ENCODE data around the gene ERG.

Gene ERG

GRCh38 chr21:38430401-38430984, 67.8 kb downstream of the ERG start:
- in situ Hi-C loops (cut with HindIII; ENCODE audit: low sequenced_read_pairs) = no loop called here
- TF ChIP-seq CTCF (IDR thresholded peaks at IDR 0.05; ENCODE audit: low read depth, low read length, missing control alignments) = no peak
- no peak for DNase-seq (ENCODE audit: low read depth)
- no peak overlapping the region for H3K4me3 ChIP-seq (ENCODE audit: low read depth, low read length)

- TF ChIP-seq CTCF (IDR thresholded peaks at IDR 0.05; ENCODE audit: low read depth, low read length, missing control alignments) = no peak
- DNase-seq (ENCODE audit: low read depth) = no peak
- in situ Hi-C loops (cut with HindIII; ENCODE audit: low sequenced_read_pairs) = no loop called here
- no peak overlapping the region for H3K4me3 ChIP-seq (ENCODE audit: low read depth, low read length)
Measured at GRCh38 chr21:38429011-38429410, 69.3 kb downstream of the ERG start.

- no peak overlapping the region for H3K4me3 ChIP-seq (ENCODE audit: low read depth, low read length)
- no peak for DNase-seq (ENCODE audit: low read depth)
- no peak for TF ChIP-seq CTCF (IDR thresholded peaks at IDR 0.05; ENCODE audit: low read depth, low read length, missing control alignments)
- in situ Hi-C loops (cut with HindIII; ENCODE audit: low sequenced_read_pairs) = no loop called here
Measured at GRCh38 chr21:38428211-38428610, 70.1 kb downstream of the ERG start.

DNA sequence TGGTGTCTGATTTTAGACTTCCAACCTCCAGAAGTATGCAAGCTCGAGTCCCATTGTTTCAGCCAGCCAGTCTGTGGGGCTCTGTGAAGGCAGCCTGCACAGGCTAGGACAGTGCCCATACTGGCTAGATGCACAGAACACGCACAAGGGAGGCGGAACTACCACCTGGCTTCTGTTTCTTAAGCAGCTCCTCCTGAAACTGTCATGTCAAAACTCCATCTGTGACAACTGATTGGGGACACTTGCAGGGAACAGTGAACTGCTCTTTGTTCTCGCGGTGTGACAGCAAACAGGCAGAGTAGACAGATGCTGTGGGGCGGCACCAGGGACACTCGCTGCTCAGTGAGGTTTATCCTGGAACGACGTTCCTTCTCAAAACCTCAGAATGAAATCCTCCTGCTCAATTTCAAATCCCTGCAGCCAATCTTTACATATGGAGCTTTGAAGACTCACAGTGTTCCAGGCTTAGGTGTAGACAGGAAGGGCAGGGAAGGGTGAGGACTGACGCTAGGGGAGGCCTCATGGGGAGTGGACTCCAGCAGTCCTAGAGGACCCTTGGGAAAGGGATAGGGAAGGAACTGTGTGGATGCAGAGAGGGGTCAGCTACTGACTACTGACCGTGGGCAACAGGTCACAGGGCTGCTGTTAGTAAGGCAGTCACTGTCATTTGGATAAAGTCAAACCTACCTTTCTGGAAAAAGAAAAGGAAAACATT, 73.8 kb downstream of the ERG start:
- DNase-seq (ENCODE audit: low read depth) = no peak

DNA sequence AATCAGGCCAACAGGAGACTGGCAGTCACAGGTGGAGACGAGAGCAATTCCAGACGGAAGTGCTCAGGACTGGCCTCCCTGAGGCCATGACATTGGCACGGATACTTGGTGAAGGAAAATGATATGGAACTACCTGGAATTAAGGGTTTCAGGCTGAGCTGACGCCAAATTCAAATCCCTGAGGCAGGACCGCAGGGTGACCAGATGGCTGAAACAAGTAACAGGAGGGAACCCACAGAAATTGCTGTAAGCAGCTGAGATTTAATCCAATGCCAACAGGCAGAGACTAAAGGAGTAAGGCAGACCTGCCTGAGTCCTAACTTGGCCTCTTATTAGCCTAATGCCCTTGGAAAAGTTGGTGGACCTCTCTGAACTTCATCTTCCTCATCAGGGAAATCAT, 76.2 kb downstream of the ERG start:
- TF ChIP-seq CTCF (IDR thresholded peaks at IDR 0.05; ENCODE audit: low read depth, low read length, missing control alignments) = no peak
- in situ Hi-C loops (cut with HindIII; ENCODE audit: low sequenced_read_pairs) = no loop called here
- H3K4me3 ChIP-seq (ENCODE audit: low read depth, low read length) = no peak overlapping the region
- DNase-seq (ENCODE audit: low read depth) = no peak

More for the DNA sequence above, 73.8 kb downstream of the ERG start:
- TF ChIP-seq CTCF (IDR thresholded peaks at IDR 0.05; ENCODE audit: low read depth, low read length, missing control alignments) = no peak
- no peak overlapping the region for H3K4me3 ChIP-seq (ENCODE audit: low read depth, low read length)
- in situ Hi-C loops (cut with HindIII; ENCODE audit: low sequenced_read_pairs) = no loop called here

DNA sequence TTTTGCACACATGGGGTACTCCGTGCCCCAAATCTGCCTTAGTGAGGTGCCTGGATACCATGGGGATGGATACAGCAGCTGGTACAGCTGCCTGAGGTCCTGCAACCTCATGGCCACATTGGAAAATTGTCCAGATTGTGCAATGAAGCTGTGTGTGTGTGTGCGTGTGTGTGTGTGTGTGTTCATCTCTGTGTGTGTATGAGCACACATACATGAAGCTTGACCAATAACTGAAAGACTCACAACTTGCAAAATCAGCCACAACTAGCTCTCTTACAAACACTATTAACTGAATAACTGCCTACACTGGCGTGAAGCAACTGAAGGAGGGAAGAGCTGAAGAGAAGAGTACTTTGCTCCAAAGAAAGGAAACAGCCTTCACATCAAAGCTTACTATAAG, 78.1 kb downstream of the ERG start:
- TF ChIP-seq CTCF (IDR thresholded peaks at IDR 0.05; ENCODE audit: low read depth, low read length, missing control alignments) = no peak
- no peak for DNase-seq (ENCODE audit: low read depth)
- in situ Hi-C loops (cut with HindIII; ENCODE audit: low sequenced_read_pairs) = no loop called here
- no peak overlapping the region for H3K4me3 ChIP-seq (ENCODE audit: low read depth, low read length)

Data from astrocyte of the cerebellum (primary cell).